Posterior vena cava (tissue), 2 donors: Measurements from ENCODE around the gene CENPP. TPM values are rescaled to one million over a fixed set of nuclear protein-coding genes. Genes with fewer than 3 reads are reported as not detected.

ENCODE experiments used
- DNase-seq: peaks from one replicate; pipeline ENCODE4 v3.0.0-alpha.2; 2020; ENCODE audit warnings: low spot score
- intact Hi-C, 2 donors: fragments of 100-400 bp; cut with DNase I; formaldehyde crosslinking; loops; one replicate each; pipeline versions ENCODE4 v1.14.1 to v1.14.2; 2022 to 2023
- total RNA-seq, 2 donors: library from RNA; stranded (reverse); fragmentation: NEBNext Ultra II Directional; extraction: Animal tissue kit (Norgen Biotek cat#: 25700); gene quantifications; one replicate each; pipeline ENCODE4 v1.2.1, GENCODE V29; 2021
- donor health status: DM: yes; HTN: yes; CAD: no.
- donor health status: DM: yes; HTN: yes; CAD: no.

CENPP gene
- total RNA-seq, 2 donors from 2014 or later, result 3.5 to 4.5 TPM

- no peak for DNase-seq
- intact Hi-C loops, result no loop called here
Observed at GRCh38 chr9:92492781-92493401, 167.1 kb downstream of the CENPP start.

DNA sequence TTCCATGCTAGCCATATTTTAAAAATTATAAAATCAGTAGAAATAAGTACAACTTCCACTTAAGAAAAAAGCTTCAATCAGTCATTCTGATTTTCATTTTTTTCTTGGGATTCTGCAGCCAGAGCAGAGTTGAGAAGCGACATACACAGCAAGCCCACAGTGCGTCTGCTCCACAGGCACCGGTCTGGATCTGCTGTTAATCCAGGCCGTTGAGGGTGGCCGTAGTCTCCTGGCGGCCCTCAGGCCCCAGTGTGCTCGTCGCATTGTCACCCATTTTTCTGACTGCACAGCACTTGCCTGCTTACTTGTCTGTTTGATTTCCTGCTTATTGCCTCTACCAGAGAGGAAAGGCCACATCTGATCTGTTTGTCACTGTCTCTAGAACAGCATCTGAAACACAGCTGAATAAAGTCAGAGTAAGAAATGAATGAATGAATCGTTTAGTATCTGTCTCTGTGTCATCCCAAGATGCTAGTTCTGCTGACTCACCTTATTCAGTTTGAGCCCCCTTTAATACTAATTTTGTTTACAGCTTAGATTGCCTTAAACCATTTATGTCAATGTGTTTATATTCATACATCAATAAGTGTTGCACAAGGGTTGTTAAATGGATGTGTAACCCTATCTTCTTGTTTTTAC lies 168.1 kb downstream of the CENPP start:
- no peak for DNase-seq
- intact Hi-C loops, result no loop called here

DNA sequence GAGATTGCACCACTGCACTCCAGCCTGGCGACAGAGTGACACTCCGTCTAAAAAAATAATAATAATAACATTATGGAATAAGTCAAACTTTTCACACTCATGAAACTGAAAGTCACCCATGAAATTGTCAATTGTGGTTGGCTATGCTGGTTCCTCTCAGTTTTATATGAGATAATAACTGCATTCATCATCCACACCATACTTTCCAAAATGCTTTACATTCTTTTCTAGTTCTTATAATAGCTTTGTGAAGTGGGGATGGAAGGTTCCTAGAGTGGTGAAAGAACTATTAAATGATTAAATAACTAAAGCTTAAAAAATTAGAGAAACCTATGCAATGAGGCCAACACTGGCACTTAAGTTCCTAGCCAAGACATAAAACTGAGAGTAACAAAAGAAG lies 169.1 kb downstream of the CENPP start:
- intact Hi-C loops, result no loop called here

DNA sequence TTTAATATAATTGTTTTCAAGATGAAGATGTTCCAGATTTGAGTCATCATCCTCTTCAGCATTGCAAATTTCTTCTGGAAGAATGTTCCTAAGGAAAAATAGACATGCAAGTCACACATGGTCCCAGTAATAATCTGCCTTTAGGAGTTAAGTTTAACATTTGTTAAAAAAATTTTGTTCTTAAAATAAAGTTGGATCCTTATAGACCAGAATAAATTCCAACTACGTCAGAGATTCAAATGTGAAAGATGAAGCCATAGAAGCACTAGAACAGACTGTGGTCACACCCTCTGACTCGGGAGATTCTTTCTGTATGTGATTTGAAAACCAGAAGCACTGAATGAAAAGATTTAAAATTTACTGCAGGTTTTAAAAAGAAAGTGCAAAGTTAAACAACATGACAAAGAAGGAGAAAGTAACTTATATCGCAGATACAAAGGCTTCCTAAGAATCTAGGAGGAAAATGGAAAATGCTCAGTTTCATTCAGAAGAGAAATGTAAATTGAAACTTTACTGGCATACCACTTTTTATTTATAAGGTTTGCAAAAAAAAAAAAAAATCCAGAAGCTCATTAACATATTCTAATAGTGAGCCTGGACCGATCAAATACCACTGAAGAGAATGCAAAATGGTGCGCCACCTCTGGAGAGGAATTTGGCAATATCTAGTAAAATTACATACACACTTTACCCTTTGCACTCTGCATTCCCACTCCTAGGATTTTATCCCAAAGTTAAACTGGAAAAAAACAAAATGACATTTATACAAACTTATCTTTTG lies 170.8 kb downstream of the CENPP start:
- no peak for DNase-seq
- intact Hi-C loops, result no loop called here

More for the DNA sequence above, 169.1 kb downstream of the CENPP start:
- no peak for DNase-seq

DNA sequence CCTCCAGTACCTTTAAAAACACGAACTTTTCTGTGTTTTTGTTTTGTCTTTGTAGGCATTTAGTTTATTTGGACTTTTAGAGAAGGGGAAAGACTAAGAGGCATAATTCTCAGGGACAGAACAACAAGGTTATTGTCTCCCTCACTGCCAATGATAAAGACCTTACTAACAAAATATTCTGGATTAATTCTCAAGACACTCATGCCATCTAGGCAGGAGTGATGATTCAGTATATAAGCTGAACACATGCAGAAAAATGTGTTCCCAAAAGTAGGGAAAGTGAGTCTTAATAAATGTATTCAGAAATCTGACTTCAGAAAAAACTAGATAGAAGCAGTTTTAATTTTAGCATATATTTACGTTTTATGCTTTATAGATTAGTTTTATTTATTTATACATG lies 173.9 kb downstream of the CENPP start:
- DNase-seq, result no peak
- intact Hi-C loops, result loop anchor here in 1 of 2 donors (10.0 kb wide), 1 partner anchor 115 kb away; no protein-coding TSS in a partner anchor

DNA sequence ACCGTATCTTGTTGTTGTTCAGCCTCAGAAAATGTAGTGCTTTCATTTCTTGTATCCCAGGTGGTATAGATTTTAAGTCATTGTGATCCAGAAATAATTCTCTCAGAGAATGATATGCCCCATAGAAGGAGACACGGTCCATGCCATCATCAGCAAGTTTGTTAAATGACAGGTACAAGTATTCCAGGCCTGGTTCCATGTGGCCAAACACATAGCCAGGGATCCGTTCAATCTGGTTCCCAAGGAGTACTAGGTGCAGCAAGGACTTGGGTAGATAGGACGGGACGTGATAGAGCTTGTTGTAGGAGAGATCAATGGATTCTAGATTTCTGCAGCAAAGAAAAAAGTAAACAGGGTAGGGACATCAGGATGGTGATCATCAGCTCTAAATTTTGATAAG lies 175.0 kb downstream of the CENPP start:
- intact Hi-C loops, result loop anchor here in 1 of 2 donors (10.0 kb wide), 1 partner anchor 114 kb away; no protein-coding TSS in a partner anchor
- no peak for DNase-seq

- DNase-seq, result no peak
Observed at GRCh38 chr9:92501671-92502393, 176.1 kb downstream of the CENPP start.

GRCh38 chr9:92503156-92503555 lies 177.4 kb downstream of the CENPP start:
- no peak for DNase-seq
- intact Hi-C loops, result loop anchor here in 1 of 2 donors (10.0 kb wide), 1 partner anchor 112 kb away; no protein-coding TSS in a partner anchor

More at GRCh38 chr9:92501671-92502393, 176.1 kb downstream of the CENPP start:
- intact Hi-C loops, result loop anchor here in 1 of 2 donors (10.0 kb wide), 1 partner anchor 113 kb away; no protein-coding TSS in a partner anchor

- no peak for DNase-seq
- intact Hi-C loops, result loop anchor here in 1 of 2 donors (10.0 kb wide), 1 partner anchor 110 kb away; no protein-coding TSS in a partner anchor
Observed at GRCh38 chr9:92504881-92505280, 179.1 kb downstream of the CENPP start.

DNA sequence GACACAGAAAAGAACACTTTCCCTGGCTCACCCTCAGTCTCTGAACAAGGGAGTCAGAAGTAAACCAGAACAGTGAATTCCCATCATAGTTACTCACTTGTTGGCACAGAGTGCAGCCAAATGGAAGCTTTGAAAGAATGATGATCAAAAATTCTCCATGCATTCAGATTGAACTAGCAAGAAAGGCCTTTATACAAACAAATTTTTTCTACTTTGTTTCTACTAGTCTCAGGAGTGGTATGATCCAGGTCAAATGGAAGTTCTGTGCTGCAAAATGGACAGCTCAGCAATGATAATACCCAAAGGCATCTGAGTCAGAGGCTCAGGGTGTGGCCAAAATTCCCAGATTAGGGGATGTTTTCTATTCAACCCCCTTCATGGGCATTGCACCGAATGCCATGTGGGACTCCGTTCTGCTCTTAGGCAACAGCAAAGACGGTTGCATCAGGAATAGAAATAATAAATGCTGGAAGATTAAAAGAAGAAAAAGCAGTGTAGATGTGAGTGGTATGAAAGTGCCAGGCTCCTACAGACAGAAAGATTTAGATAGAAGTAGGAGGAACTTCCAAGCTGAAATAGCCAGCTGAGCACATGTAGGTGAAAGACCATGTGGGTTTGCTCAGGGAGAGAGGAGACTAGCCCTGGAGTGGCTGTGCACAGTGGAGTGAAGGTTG lies 180.6 kb downstream of the CENPP start:
- intact Hi-C loops, result loop anchor here in 1 of 2 donors (10.0 kb wide), 1 partner anchor 108 kb away; no protein-coding TSS in a partner anchor
- DNase-seq, result no peak

DNA sequence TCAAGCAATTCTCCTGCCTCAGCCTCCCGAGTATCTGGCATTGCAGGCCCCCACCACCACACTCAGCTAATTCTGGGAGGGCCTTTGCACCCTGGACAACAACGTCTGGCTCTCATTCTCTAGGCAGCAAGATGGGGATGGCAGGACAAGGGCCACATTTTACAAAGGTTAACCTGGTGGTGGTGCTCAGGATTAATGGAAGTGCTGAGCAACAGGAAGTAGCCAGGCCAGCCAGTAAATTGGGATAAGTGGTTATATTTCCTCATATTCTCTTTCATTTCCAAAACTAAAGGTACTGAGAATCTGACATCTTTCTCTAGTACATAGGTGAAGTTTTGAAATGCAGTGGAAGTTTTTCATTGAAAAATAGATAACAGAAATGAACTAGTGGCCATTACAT lies 181.3 kb downstream of the CENPP start:
- intact Hi-C loops, result loop anchor here in 1 of 2 donors (10.0 kb wide), 1 partner anchor 108 kb away; no protein-coding TSS in a partner anchor

GRCh38 chr9:92507496-92507895 lies 181.7 kb downstream of the CENPP start:
- DNase-seq, result no peak
- intact Hi-C loops, result loop anchor here in 1 of 2 donors (10.0 kb wide), 1 partner anchor 107 kb away; no protein-coding TSS in a partner anchor

More for the DNA sequence above, 181.3 kb downstream of the CENPP start:
- no peak for DNase-seq

DNA sequence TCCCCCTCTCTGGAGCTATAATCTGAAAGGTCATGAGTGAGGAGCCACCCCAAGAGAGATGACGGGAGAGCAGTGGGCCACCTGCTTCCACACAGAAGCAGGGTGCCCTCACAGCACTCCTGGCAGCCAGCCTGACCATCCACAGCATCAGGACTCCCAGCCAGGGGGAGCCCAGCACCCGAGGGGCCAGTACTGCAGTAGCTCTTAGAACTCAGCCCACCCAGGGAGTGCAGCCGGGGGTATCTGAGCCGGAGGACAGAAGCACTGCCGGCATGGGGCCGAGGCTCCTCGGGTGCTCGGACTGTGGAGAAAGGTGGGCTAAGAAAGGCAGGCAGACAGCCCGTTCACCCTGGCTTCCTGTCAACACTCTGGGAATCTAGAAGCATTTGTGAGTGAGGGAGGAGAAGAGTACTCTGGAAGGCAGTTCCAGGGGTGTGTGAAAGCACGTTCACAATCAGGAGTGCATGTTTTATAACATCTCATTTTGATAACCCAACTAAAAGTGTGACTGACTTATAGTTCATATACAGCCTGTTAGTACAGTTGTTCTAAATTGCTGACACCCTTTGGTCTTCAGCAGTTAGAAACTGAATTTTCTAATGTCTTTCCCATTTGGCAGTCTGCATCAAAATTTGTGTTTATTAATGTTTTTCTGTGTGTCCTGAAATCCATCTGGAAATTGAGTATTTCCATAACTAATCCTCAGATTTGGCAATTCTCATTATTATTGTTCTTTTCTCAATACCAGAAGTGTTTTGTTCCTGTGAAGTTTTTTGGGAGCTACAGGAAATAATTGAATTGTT lies 182.5 kb downstream of the CENPP start:
- DNase-seq, result no peak
- intact Hi-C loops, result loop anchor here in 1 of 2 donors (10.0 kb wide), 1 partner anchor 107 kb away; no protein-coding TSS in a partner anchor

DNA sequence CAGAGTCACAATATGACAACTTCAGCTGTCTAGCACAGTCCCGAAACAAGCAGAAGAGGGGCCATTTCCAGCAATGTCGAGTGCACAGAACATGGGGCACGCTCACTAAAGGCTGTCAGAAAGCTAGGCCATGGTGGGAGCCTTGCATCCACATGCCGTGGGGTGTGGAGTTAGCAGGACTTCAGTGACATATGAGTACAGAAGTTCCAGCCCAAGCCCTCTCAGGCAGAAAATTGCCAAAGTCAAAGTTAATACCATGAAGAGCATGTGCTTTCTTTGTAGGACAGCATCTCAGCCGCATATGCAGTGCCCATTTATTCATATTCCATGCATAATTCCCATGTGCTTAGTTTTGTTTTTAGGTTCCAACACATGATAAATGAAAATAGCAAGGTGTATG lies 183.3 kb downstream of the CENPP start:
- DNase-seq, result no peak
- intact Hi-C loops, result loop anchor here in 1 of 2 donors (10.0 kb wide), 1 partner anchor 106 kb away; no protein-coding TSS in a partner anchor

GRCh38 chr9:92510747-92511146 lies 185.0 kb downstream of the CENPP start:
- no peak for DNase-seq
- intact Hi-C loops, result no loop called here

- intact Hi-C loops, result no loop called here
- DNase-seq, result no peak
Observed at GRCh38 chr9:92512622-92513021, 186.9 kb downstream of the CENPP start.

DNA sequence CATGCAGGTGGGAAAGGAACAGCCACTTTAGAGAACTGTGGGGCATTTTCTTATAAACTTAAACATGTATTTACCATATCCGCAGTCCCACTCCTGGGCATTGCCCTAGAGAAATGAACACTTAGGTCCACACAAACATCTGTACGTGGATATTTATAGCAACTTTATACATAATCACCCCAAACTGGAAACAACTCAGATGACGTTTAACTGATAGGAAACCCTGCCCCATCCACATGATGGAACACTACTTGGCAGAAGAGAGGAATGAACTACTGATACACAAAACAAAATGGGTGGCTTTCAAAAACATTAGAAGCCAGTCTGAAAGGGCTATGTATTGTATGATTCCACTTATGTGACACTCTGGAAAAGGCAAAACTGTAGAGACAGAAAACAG lies 187.6 kb downstream of the CENPP start:
- no peak for DNase-seq
- intact Hi-C loops, result no loop called here

- intact Hi-C loops, result no loop called here
Observed at GRCh38 chr9:92514635-92515034, 188.9 kb downstream of the CENPP start.

More at GRCh38 chr9:92514635-92515034, 188.9 kb downstream of the CENPP start:
- no peak for DNase-seq
